H9 (cell line): ENCODE results near the gene TBC1D12. TPM values are rescaled to one million over a fixed set of nuclear protein-coding genes. Genes with fewer than 3 reads are reported as not detected.

Source experiments
- DNase-seq: peaks from one replicate; pipeline ENCODE4 v3.0.0-alpha.2; 2017
- H2AFZ ChIP-seq: one replicate; pipeline ENCODE4 v1.6.1; 2013; ENCODE audit warnings: mild to moderate bottlenecking, low read length, control low read depth, moderate library complexity
- H2AK5ac ChIP-seq: 2 replicates; pipeline ENCODE4 v1.6.1; 2013; ENCODE audit warnings: low read length, control low read depth, mixed read lengths; ENCODE audit not compliant: insufficient read length
- H2BK120ac ChIP-seq: one replicate; pipeline ENCODE4 v1.6.1; 2013; ENCODE audit warnings: low read depth, mild to moderate bottlenecking, low read length, control low read depth, inconsistent platforms; ENCODE audit not compliant: poor library complexity, severe bottlenecking
- H2BK12ac ChIP-seq: 2 replicates; pipeline ENCODE4 v1.6.1; 2013; ENCODE audit warnings: low read length, control low read depth, mixed read lengths, low read depth; ENCODE audit not compliant: insufficient read length
- H2BK15ac ChIP-seq: 2 replicates; pipeline ENCODE4 v1.6.1; 2013; ENCODE audit warnings: low read depth, low read length, control low read depth
- H2BK20ac ChIP-seq: one replicate; pipeline ENCODE4 v1.6.1; 2013; ENCODE audit warnings: low read depth, mild to moderate bottlenecking, low read length, control low read depth, inconsistent platforms; ENCODE audit not compliant: poor library complexity, severe bottlenecking
- H2BK5ac ChIP-seq: 2 replicates; pipeline ENCODE4 v1.6.1; 2013; ENCODE audit warnings: low read length, control low read depth, mixed read lengths; ENCODE audit not compliant: insufficient read length
- H3K14ac ChIP-seq: 2 replicates; pipeline ENCODE4 v1.6.1; 2013; ENCODE audit warnings: low read length, control low read depth; ENCODE audit not compliant: insufficient read depth
- H3K18ac ChIP-seq: 2 replicates; pipeline ENCODE4 v1.6.1; 2013; ENCODE audit warnings: low read depth, mild to moderate bottlenecking, mixed read lengths, low read length, control low read depth; ENCODE audit not compliant: insufficient read length
- H3K23ac ChIP-seq: 2 replicates; pipeline ENCODE4 v1.6.1; 2013; ENCODE audit warnings: low read length, control low read depth, mixed read lengths, low read depth; ENCODE audit not compliant: insufficient read length
- H3K23me2 ChIP-seq: 2 replicates; pipeline ENCODE4 v1.6.1; 2013; ENCODE audit warnings: low read depth, mild to moderate bottlenecking, mixed read lengths, low read length, control low read depth; ENCODE audit not compliant: insufficient read length, poor library complexity, severe bottlenecking
- H3K27ac ChIP-seq: 2 replicates; pipeline ENCODE4 v1.5.1; 2013; ENCODE audit warnings: low read length, control low read depth, mixed read lengths, low read depth; ENCODE audit not compliant: insufficient read length
- H3K27me3 ChIP-seq: 2 replicates; pipeline ENCODE4 v1.6.1; 2013; ENCODE audit warnings: low read length, control low read depth, inconsistent platforms; ENCODE audit not compliant: insufficient read depth
- H3K4ac ChIP-seq: 2 replicates; pipeline ENCODE4 v1.6.1; 2013; ENCODE audit warnings: low read depth, mild to moderate bottlenecking, control low read depth, inconsistent platforms, low read length, moderate library complexity
- H3K4me1 ChIP-seq: 2 replicates; pipeline ENCODE4 v1.6.1; 2013; ENCODE audit warnings: low read length, control low read depth, inconsistent platforms; ENCODE audit not compliant: insufficient read depth
- H3K4me2 ChIP-seq: 2 replicates; pipeline ENCODE4 v1.6.1; 2013; ENCODE audit warnings: low read length, control low read depth, mixed read lengths; ENCODE audit not compliant: insufficient read length, insufficient read depth
- H3K56ac ChIP-seq: 2 replicates; pipeline ENCODE4 v1.6.1; 2013; ENCODE audit warnings: low read depth, mild to moderate bottlenecking, mixed read lengths, low read length, control low read depth; ENCODE audit not compliant: insufficient read length
- H3K79me1 ChIP-seq: 2 replicates; pipeline ENCODE4 v1.6.1; 2013; ENCODE audit warnings: low read depth, mild to moderate bottlenecking, moderate library complexity, low read length, control low read depth, inconsistent platforms; ENCODE audit not compliant: insufficient read depth, poor library complexity, severe bottlenecking
- H3K79me2 ChIP-seq: 2 replicates; pipeline ENCODE4 v1.6.1; 2013; ENCODE audit warnings: low read length, control low read depth, inconsistent platforms; ENCODE audit not compliant: insufficient read depth
- H3K9ac ChIP-seq: 2 replicates; pipeline ENCODE4 v1.6.1; 2013; ENCODE audit warnings: low read length, control low read depth, mixed read lengths; ENCODE audit not compliant: insufficient read length; ENCODE audit errors: extremely low read depth
- H3K9me3 ChIP-seq: one replicate; pipeline ENCODE4 v1.6.1; 2013; ENCODE audit warnings: low read depth, low read length, inconsistent platforms; ENCODE audit not compliant: control insufficient read depth
- H3T11ph ChIP-seq: one replicate; pipeline ENCODE4 v1.6.1; 2013; ENCODE audit warnings: mild to moderate bottlenecking, low read length, control low read depth, inconsistent platforms
- H4K20me1 ChIP-seq: one replicate; pipeline ENCODE4 v1.6.1; 2013; ENCODE audit not compliant: control insufficient read depth, insufficient read length, insufficient read depth
- H4K5ac ChIP-seq: 2 replicates; pipeline ENCODE4 v1.6.1; 2013; ENCODE audit warnings: low read depth, mild to moderate bottlenecking, mixed read lengths, low read length, control low read depth; ENCODE audit not compliant: insufficient read length
- H4K8ac ChIP-seq: replicated peaks from 2 replicates; pipeline ENCODE4 v1.6.1; 2013; ENCODE audit warnings: low read length, control low read depth, mixed read lengths, low read depth; ENCODE audit not compliant: insufficient read length
- H4K91ac ChIP-seq: 2 replicates; pipeline ENCODE4 v1.6.1; 2013; ENCODE audit warnings: low read depth, mild to moderate bottlenecking, moderate library complexity, mixed read lengths, low read length, control low read depth; ENCODE audit not compliant: insufficient read length
- H3K27ac Mint-ChIP-seq, 3 experiments: 2 replicates in 2 of 3; 3 replicates in 1 of 3; pipeline ENCODE4 v1.8.0; 2020 to 2021; ENCODE audit warnings: mixed read lengths in 3 of 3, mild to moderate bottlenecking in 1 of 3, moderate library complexity in 1 of 3
- H3K27me3 Mint-ChIP-seq: 2 replicates; pipeline ENCODE4 v1.8.0; 2021; ENCODE audit warnings: low read depth, mild to moderate bottlenecking, moderate library complexity, mixed read lengths
- H3K36me3 Mint-ChIP-seq, 3 experiments: 2 replicates in 2 of 3; 3 replicates in 1 of 3; pipeline ENCODE4 v1.8.0; 2020 to 2021; ENCODE audit warnings: low read depth in 3 of 3, mixed read lengths in 3 of 3; ENCODE audit not compliant: insufficient read depth in 1 of 3
- H3K4me1 Mint-ChIP-seq, 2 experiments: 2 replicates each; pipeline ENCODE4 v1.8.0; 2020; ENCODE audit warnings: mixed read lengths in 2 of 2
- H3K4me3 Mint-ChIP-seq, 2 experiments: 2 replicates in 1 of 2; 3 replicates in 1 of 2; pipeline ENCODE4 v1.8.0; 2020 to 2021; ENCODE audit warnings: mild to moderate bottlenecking in 2 of 2, mixed read lengths in 2 of 2, moderate library complexity in 1 of 2
- H3K9me3 Mint-ChIP-seq, 2 experiments: 2 replicates in 1 of 2; 3 replicates in 1 of 2; pipeline ENCODE4 v1.8.0; 2020; ENCODE audit warnings: mild to moderate bottlenecking in 2 of 2, mixed read lengths in 2 of 2, moderate library complexity in 1 of 2
- CTCF ChIP-seq: fragments of 200-600 bp; sonication (generic); conservative IDR thresholded peaks from 3 replicates; pipeline ENCODE4 v1.8.0; 2021; ENCODE audit warnings: antibody characterized with exemption, mild to moderate bottlenecking
- WGBS: extraction: QIAGEN DNeasy Blood & Tissue Kit; methylation state at CpG from one replicate; pipeline ENCODE4 v1.1.7; 2013; ENCODE audit warnings: missing lambda C conversion rate, low lambda C conversion rate, mixed read lengths; ENCODE audit not compliant: insufficient read length; ENCODE audit errors: extremely low coverage; 5-methylcytosine and 5-hydroxymethylcytosine counted together
- total RNA-seq: library from RNA; stranded (reverse); gene quantifications from 2 replicates; pipeline ENCODE4 v1.2.1, GENCODE V29; 2021

TBC1D12 gene
- total RNA-seq, 1 experiment from 2014 or later: 2.0 TPM

GRCh38 chr10:94357193-94357592, 45.1 kb upstream of the TBC1D12 start:
- Mint-ChIP-seq H3K27ac (no peak overlapping the region), H3K27me3 (no peaks in the 10 kb centered on the region), H3K4me3 (no peak overlapping the region), H3K36me3 (peaks cover 31 to 81% (median 65%) of the 10 kb centered on the region in 3 experiments; a peak in 6 of 7 replicates), H3K4me1 (peaks cover 7 to 11% of the 10 kb centered on the region in 2 experiments; a peak in 2 of 4 replicates), H3K9me3 (no peaks in the 10 kb centered on the region)
- Histone ChIP-seq H2BK12ac (no peak overlapping the region), H4K8ac (no peak overlapping the region), H2BK120ac (no peak overlapping the region), H2AK5ac (no peak overlapping the region), H2BK15ac (no peak overlapping the region), H3K56ac (no peak overlapping the region), H3K9ac (no peak overlapping the region), H3K4ac (no peak overlapping the region), H3K23ac (no peak overlapping the region), H3K9me3 (no peaks in the 10 kb centered on the region), H2AFZ (no peak overlapping the region), H4K91ac (no peak overlapping the region), H3K27ac (no peak overlapping the region), H2BK5ac (no peak overlapping the region), H3K14ac (no peak overlapping the region), H3K4me2 (no peak overlapping the region), H4K20me1 (no peaks in the 10 kb centered on the region), H3K27me3 (no peaks in the 10 kb centered on the region; the same call in 1 of the 2 replicates), H4K5ac (no peak overlapping the region), H2BK20ac (no peak overlapping the region), H3K18ac (no peak overlapping the region), H3T11ph (no peak overlapping the region), H3K23me2 (peaks cover 3% of the 10 kb centered on the region), H3K4me1 (no peaks in the 10 kb centered on the region; the same call in 1 of the 2 replicates), H3K79me1 (no peaks in the 10 kb centered on the region), H3K79me2 (peaks cover 10% of the 10 kb centered on the region; the same call in 1 of the 2 replicates)
- TF ChIP-seq CTCF: no peak
- WGBS: no CpG with 5 or more reads among the region's 3 CpGs
- DNase-seq: no peak
